Breast epithelium (tissue), 4 donors: ENCODE measurements around the gene SFMBT1. TPM values are rescaled to one million over a fixed set of nuclear protein-coding genes. Genes with fewer than 3 reads are reported as not detected.

Experiments used
- DNase-seq, 2 donors: peaks; one replicate each; pipeline ENCODE4 v3.0.0-alpha.2; 2019; ENCODE audit warnings: low spot score in 2 of 2
- H3K27ac ChIP-seq, 2 donors: fragments of 200-600 bp; sonication (generic) in 1 of 2; one replicate each; pipeline ENCODE4 v1.5.1; 2016 to 2019; ENCODE audit warnings: mild to moderate bottlenecking in 1 of 2
- H3K27me3 ChIP-seq, 2 donors: fragments of 200-600 bp; sonication (generic) in 1 of 2; one replicate each; pipeline versions ENCODE4 v1.5.1 to v1.6.0; 2017 to 2019; ENCODE audit warnings: control low read depth in 1 of 2, mild to moderate bottlenecking in 1 of 2
- H3K36me3 ChIP-seq: fragments of 200-600 bp; one replicate; pipeline ENCODE4 v1.5.1; 2019
- H3K4me1 ChIP-seq, 2 donors: fragments of 200-600 bp; sonication (generic); one replicate each; pipeline ENCODE4 v1.5.1; 2016 to 2019; ENCODE audit warnings: control low read depth in 1 of 2
- H3K4me3 ChIP-seq, 3 donors: fragments of 200-600 bp; sonication (generic); 1 replicate in 2 of 3; 2 replicates in 1 of 3; pipeline ENCODE4 v1.5.1; 2016 to 2019; ENCODE audit warnings: mild to moderate bottlenecking in 3 of 3, moderate library complexity in 2 of 3
- H3K9me3 ChIP-seq, 2 donors: fragments of 200-600 bp; sonication (generic) in 1 of 2; one replicate each; pipeline ENCODE4 v1.5.1; 2016 to 2019; ENCODE audit warnings: control low read depth in 1 of 2
- POLR2A ChIP-seq: fragments of 450-650 bp; IDR thresholded peaks from one replicate; pipeline ENCODE4 v1.6.1; 2016; ENCODE audit warnings: antibody characterized with exemption, mild to moderate bottlenecking, moderate library complexity
- POLR2AphosphoS5 ChIP-seq, 3 donors: sonication (generic); formaldehyde crosslinking; IDR thresholded peaks; one replicate each; pipeline ENCODE4 v1.6.1; 2017; ENCODE audit warnings: antibody characterized with exemption in 3 of 3
- intact Hi-C: fragments of 100-400 bp; cut with DNase I; formaldehyde crosslinking; loops from one replicate; pipeline ENCODE4 v1.15.1; 2023; ENCODE audit warnings: low total_unique reads
- total RNA-seq, 3 donors: library from RNA; depleted of rRNA; stranded (reverse); fragments of >200 nt; gene quantifications; one replicate each; pipeline ENCODE4 v1.1.0, GENCODE V29; 2016
- TF ChIP-seq, protein P1 (sequence below), 3 donors: fragments of 450-650 bp; IDR thresholded peaks; one replicate each; pipeline ENCODE4 v1.5.1; 2016 to 2017; ENCODE audit warnings: antibody characterized with exemption in 3 of 3, mild to moderate bottlenecking in 3 of 3, moderate library complexity in 3 of 3

Gene SFMBT1
- total RNA-seq, 3 donors from 2014 or later = 17.9 to 35.1 (median 30.2) TPM

GRCh38 chr3:53005338-53005737, 40.5 kb downstream of the SFMBT1 start:
- Histone ChIP-seq H3K27ac (no peak overlapping the region), H3K36me3 (no peaks in the 10 kb centered on the region), H3K9me3 (no peaks in the 10 kb centered on the region), H3K27me3 (no peaks in the 10 kb centered on the region), H3K4me1 (no peaks in the 10 kb centered on the region), H3K4me3 (no peak overlapping the region)
- intact Hi-C loops = no loop called here
- DNase-seq = no peak
- TF ChIP-seq, protein P1, sequence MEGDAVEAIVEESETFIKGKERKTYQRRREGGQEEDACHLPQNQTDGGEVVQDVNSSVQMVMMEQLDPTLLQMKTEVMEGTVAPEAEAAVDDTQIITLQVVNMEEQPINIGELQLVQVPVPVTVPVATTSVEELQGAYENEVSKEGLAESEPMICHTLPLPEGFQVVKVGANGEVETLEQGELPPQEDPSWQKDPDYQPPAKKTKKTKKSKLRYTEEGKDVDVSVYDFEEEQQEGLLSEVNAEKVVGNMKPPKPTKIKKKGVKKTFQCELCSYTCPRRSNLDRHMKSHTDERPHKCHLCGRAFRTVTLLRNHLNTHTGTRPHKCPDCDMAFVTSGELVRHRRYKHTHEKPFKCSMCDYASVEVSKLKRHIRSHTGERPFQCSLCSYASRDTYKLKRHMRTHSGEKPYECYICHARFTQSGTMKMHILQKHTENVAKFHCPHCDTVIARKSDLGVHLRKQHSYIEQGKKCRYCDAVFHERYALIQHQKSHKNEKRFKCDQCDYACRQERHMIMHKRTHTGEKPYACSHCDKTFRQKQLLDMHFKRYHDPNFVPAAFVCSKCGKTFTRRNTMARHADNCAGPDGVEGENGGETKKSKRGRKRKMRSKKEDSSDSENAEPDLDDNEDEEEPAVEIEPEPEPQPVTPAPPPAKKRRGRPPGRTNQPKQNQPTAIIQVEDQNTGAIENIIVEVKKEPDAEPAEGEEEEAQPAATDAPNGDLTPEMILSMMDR (IDR thresholded peaks at IDR 0.05) = no peak
- TF ChIP-seq POLR2A = no peak
- no peak for TF ChIP-seq POLR2AphosphoS5 (IDR thresholded peaks at IDR 0.05)

- no peak overlapping the region for H3K27ac ChIP-seq
- intact Hi-C loops = no loop called here
- no peaks in the 10 kb centered on the region for H3K27me3 ChIP-seq
- H3K36me3 ChIP-seq = no peaks in the 10 kb centered on the region
- no peaks in the 10 kb centered on the region for H3K9me3 ChIP-seq
- TF ChIP-seq POLR2AphosphoS5 (IDR thresholded peaks at IDR 0.05) (no peak), POLR2A (no peak)
- TF ChIP-seq, protein P1 (IDR thresholded peaks at IDR 0.05) = no peak
- H3K4me3 ChIP-seq = no peak overlapping the region
- no peaks in the 10 kb centered on the region for H3K4me1 ChIP-seq
- DNase-seq = no peak
Observed at GRCh38 chr3:53003320-53003719, 42.6 kb downstream of the SFMBT1 start.

DNA sequence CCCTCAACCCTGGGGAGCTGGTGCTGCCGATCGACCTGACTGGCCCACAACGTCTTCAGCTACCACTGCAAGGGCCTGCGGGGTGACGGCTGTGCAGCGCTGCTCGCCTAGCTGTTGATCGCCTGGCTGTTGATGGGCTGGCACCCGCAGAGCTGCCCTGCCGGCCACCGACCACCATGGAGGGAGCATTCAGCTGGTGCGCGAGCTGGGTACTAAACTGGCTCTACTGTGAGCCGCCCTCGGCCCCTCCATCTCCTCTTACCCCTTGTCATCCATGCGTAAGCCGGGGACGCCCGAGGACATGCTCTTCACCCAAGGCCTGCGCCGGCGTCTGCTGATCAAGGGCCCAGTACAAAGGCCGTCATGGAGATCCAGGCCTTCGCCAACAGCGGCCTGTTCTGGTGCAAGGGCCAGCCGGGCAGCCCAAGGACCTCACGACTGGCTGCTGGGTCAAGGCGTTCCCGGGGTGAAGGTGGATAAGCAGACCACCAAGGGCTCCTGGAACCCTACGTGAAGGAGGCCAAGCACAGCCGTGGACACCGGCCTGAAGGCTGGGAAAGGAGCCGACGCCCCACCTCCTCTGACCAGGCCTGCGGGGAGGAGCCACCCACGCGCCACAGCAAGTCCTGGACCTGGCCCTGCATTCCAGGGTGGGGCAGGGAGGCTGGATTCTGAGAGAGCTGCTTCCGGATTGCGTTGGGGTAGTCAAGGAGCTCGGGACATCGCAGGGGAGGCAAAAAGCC, 46.9 kb downstream of the SFMBT1 start:
- TF ChIP-seq POLR2A (no peak), POLR2AphosphoS5 (IDR thresholded peaks at IDR 0.05) (no peak)
- TF ChIP-seq, protein P1 (IDR thresholded peaks at IDR 0.05) = no peak
- intact Hi-C loops = no loop called here
- Histone ChIP-seq H3K4me3 (no peak overlapping the region), H3K36me3 (no peaks in the 10 kb centered on the region), H3K9me3 (no peaks in the 10 kb centered on the region), H3K27me3 (no peaks in the 10 kb centered on the region), H3K4me1 (no peaks in the 10 kb centered on the region), H3K27ac (no peak overlapping the region)
- DNase-seq = no peak

GRCh38 chr3:52990637-52991036, 55.2 kb downstream of the SFMBT1 start:
- Histone ChIP-seq H3K36me3 (no peaks in the 10 kb centered on the region), H3K27me3 (no peaks in the 10 kb centered on the region), H3K4me1 (no peaks in the 10 kb centered on the region), H3K4me3 (no peak overlapping the region), H3K27ac (no peak overlapping the region), H3K9me3 (no peaks in the 10 kb centered on the region)
- no peak for DNase-seq
- no peak for TF ChIP-seq POLR2AphosphoS5 (IDR thresholded peaks at IDR 0.05)
- TF ChIP-seq, protein P1 (IDR thresholded peaks at IDR 0.05) = no peak
- no peak for TF ChIP-seq POLR2A
- intact Hi-C loops = no loop called here

- TF ChIP-seq, protein P1 (IDR thresholded peaks at IDR 0.05) = no peak
- TF ChIP-seq POLR2AphosphoS5 (IDR thresholded peaks at IDR 0.05) (no peak), POLR2A (no peak)
- no peaks in the 10 kb centered on the region for H3K4me1 ChIP-seq
- intact Hi-C loops = no loop called here
- no peak for DNase-seq
- H3K9me3 ChIP-seq = no peaks in the 10 kb centered on the region
- no peak overlapping the region for H3K4me3 ChIP-seq
- no peak overlapping the region for H3K27ac ChIP-seq
- no peaks in the 10 kb centered on the region for H3K36me3 ChIP-seq
- H3K27me3 ChIP-seq = no peaks in the 10 kb centered on the region
Observed at GRCh38 chr3:52986938-52987337, 58.9 kb downstream of the SFMBT1 start.
